A673 (cell line): ENCODE results near the gene MAX.

ENCODE experiments used
- EZH2 ChIP-seq: fragments of 200-600 bp; sonication (generic); IDR thresholded peaks from 2 replicates; pipeline ENCODE4 v1.6.1; 2017; ENCODE audit warnings: borderline replicate concordance, low read depth, mild to moderate bottlenecking, mixed read lengths, antibody characterized with exemption, low read length; ENCODE audit not compliant: poor library complexity, severe bottlenecking
- TF ChIP-seq, protein P1 (sequence below): fragments of 300-800, 200-600 bp; sonication (generic); conservative IDR thresholded peaks from 2 replicates; pipeline ENCODE4 v1.5.1; 2017; ENCODE audit warnings: low read depth, mild to moderate bottlenecking, antibody characterized with exemption, low read length, moderate library complexity, mixed read lengths

DNA sequence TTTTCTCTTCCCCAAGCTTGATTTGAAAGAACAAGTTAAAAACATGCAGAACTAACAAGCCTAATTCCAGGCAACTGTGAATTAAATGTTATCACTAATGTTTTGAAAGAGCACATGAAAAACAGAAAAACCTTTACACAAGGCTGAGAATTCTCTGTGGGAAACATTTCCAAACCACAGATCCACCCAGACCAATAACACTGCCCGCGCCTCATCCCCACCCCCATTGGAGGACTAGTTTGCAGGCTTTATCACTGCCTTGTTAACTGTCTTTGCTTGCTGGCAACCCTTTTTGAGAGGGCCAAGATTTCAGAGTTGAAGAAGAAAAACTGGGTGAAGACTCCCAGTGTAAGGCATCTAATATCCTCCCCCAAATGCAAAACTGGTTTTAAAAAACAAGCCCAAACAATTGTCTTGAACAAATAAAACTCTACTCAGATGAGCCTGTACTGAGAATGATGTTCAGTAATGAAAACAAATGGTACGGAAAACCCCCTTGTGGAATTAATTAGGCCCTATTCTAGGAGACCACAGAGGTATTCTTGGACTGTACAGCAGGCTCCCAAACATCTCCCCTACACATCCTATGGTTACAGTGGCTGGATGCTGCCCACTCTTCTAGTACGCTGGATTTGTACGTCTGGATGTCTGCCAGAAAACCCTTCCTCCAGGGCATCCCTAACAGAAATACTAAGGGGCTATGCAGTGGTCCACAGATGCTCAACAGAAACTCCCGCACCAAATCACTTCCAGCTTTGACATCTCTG lies 5.8 kb downstream of the MAX start:
- TF ChIP-seq, protein P1, sequence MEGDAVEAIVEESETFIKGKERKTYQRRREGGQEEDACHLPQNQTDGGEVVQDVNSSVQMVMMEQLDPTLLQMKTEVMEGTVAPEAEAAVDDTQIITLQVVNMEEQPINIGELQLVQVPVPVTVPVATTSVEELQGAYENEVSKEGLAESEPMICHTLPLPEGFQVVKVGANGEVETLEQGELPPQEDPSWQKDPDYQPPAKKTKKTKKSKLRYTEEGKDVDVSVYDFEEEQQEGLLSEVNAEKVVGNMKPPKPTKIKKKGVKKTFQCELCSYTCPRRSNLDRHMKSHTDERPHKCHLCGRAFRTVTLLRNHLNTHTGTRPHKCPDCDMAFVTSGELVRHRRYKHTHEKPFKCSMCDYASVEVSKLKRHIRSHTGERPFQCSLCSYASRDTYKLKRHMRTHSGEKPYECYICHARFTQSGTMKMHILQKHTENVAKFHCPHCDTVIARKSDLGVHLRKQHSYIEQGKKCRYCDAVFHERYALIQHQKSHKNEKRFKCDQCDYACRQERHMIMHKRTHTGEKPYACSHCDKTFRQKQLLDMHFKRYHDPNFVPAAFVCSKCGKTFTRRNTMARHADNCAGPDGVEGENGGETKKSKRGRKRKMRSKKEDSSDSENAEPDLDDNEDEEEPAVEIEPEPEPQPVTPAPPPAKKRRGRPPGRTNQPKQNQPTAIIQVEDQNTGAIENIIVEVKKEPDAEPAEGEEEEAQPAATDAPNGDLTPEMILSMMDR = no peak
- no peak for TF ChIP-seq EZH2
